ENCODE measurements around the gene TOB1. TPM values are rescaled to one million over a fixed set of nuclear protein-coding genes. Genes with fewer than 3 reads are reported as not detected.

Gene TOB1
- total and polyA plus RNA-seq, 10 donors: 6.3 to 42.3 (median 23.1) TPM

DNA sequence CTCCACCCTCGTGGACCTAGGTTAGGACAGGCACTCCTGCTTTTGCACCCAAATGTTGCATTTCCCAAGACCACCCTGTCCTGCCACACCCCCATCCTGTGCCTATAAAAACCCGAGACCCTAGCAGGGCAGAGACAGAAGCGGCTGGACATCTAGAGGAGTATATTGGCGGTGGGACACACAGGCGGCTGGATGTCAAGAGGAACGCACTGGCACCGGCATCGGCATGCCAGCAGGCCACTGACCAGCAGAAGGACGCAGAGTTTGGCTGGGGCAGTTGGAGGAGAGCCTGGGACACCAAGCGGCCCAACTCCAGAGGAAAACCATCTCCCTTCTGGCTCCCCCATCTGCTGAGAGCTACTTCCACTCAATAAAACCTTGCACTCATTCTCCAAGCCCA lies 45.5 kb downstream of the TOB1 start:
- Histone ChIP-seq H3K36me3 (no peaks in the 10 kb centered on the region), H3K27ac (no peak overlapping the region), H3K9me3 (no peaks in the 10 kb centered on the region), H3K4me1 (peaks cover 0 to 10% (median 7%) of the 10 kb centered on the region in 6 donors), H3K4me3 (no peak overlapping the region), H3K27me3 (replicated peaks in 1 of 7) (peaks cover 0 to 26% (median 6%) of the 10 kb centered on the region in 7 donors)
- 80 to 86% (median 84%) methylated on average over 10 of the region's 10 CpGs for WGBS, 5 donors
- no peak for DNase-seq
- intact Hi-C loops (cut with DNase I; ENCODE audit: low total_unique reads): no loop called here
- TF ChIP-seq POLR2AphosphoS5 (IDR thresholded peaks at IDR 0.05) (no peak), CTCF (IDR thresholded peaks at IDR 0.05 in 8 of 11, conservative IDR thresholded peaks at IDR 0.05 in 3 of 11) (no peak), POLR2A (IDR thresholded peaks at IDR 0.05) (no peak)

- Histone ChIP-seq H3K4me1 (peaks cover 0 to 10% (median 7%) of the 10 kb centered on the region in 6 donors), H3K36me3 (no peaks in the 10 kb centered on the region), H3K9me3 (no peaks in the 10 kb centered on the region), H3K27ac (no peak overlapping the region), H3K4me3 (no peak overlapping the region), H3K27me3 (replicated peaks in 1 of 7) (peaks cover 0 to 27% (median 6%) of the 10 kb centered on the region in 7 donors)
- WGBS, 5 donors: 56 to 65% (median 61%) methylated on average over 6 of the region's 6 CpGs
- DNase-seq: no peak
- intact Hi-C loops (cut with DNase I; ENCODE audit: low total_unique reads): no loop called here
- TF ChIP-seq CTCF (IDR thresholded peaks at IDR 0.05 in 8 of 11, conservative IDR thresholded peaks at IDR 0.05 in 3 of 11): no peak
Measured at GRCh38 chr17:50818921-50819657, 47.1 kb downstream of the TOB1 start.

GRCh38 chr17:50818261-50818660 lies 47.9 kb downstream of the TOB1 start:
- Histone ChIP-seq H3K27ac (no peak overlapping the region), H3K4me3 (no peak overlapping the region), H3K27me3 (replicated peaks in 1 of 7) (peaks cover 0 to 29% (median 6%) of the 10 kb centered on the region in 7 donors), H3K4me1 (peaks cover 0 to 10% (median 7%) of the 10 kb centered on the region in 6 donors), H3K9me3 (no peaks in the 10 kb centered on the region), H3K36me3 (no peaks in the 10 kb centered on the region)
- intact Hi-C loops (cut with DNase I; ENCODE audit: low total_unique reads): no loop called here
- TF ChIP-seq POLR2AphosphoS5 (IDR thresholded peaks at IDR 0.05) (no peak), POLR2A (IDR thresholded peaks at IDR 0.05) (no peak), CTCF (IDR thresholded peaks at IDR 0.05 in 8 of 11, conservative IDR thresholded peaks at IDR 0.05 in 3 of 11) (no peak)
- 88 to 94% (median 90%) methylated on average over 4 of the region's 4 CpGs for WGBS, 5 donors
- DNase-seq: no peak

DNA sequence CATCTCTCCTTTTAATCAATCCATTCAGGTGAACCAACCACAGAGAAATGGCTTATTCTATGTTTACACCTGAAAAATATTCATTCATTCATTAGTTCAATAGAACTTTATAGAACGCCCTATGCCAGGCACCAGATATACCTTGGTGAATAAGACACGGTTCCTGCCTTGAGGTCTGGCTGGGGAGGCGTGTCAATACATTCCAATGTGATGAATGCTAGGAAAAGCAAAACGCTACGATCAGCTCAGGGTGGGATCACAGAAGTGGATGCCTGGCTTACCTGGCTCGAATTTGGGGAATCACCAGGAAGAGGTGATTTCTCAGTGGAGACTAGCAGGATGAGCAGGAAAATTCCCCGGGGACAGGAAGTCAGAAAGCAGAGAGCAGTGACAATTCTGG lies 48.3 kb downstream of the TOB1 start:
- DNase-seq: no peak
- Histone ChIP-seq H3K27ac (no peak overlapping the region), H3K36me3 (no peaks in the 10 kb centered on the region), H3K4me1 (peaks cover 0 to 10% (median 7%) of the 10 kb centered on the region in 6 donors), H3K4me3 (no peak overlapping the region), H3K9me3 (no peaks in the 10 kb centered on the region), H3K27me3 (replicated peaks in 1 of 7) (peaks cover 0 to 29% (median 6%) of the 10 kb centered on the region in 7 donors)
- intact Hi-C loops (cut with DNase I; ENCODE audit: low total_unique reads): no loop called here
- TF ChIP-seq POLR2AphosphoS5 (IDR thresholded peaks at IDR 0.05) (no peak), POLR2A (IDR thresholded peaks at IDR 0.05) (no peak), CTCF (IDR thresholded peaks at IDR 0.05 in 8 of 11, conservative IDR thresholded peaks at IDR 0.05 in 3 of 11) (no peak)
- WGBS, 5 donors: 70 to 83% (median 78%) methylated on average over 7 of the region's 7 CpGs

Data from spleen (tissue), 11 donors.